HG03460 (cell line): ENCODE data around the gene HBB.
"Not testable (repeated sequence)": the region's sequence is repeated elsewhere in the genome, so short reads cannot be mapped to it uniquely, and the experiment has no call there.

ENCODE experiments used
- ATAC-seq: cut with Tn5 transposase; IDR thresholded peaks from one replicate; pipeline ENCODE4 v1.9.1; 2021; ENCODE audit not compliant: unreplicated experiment

The HBB gene

DNA sequence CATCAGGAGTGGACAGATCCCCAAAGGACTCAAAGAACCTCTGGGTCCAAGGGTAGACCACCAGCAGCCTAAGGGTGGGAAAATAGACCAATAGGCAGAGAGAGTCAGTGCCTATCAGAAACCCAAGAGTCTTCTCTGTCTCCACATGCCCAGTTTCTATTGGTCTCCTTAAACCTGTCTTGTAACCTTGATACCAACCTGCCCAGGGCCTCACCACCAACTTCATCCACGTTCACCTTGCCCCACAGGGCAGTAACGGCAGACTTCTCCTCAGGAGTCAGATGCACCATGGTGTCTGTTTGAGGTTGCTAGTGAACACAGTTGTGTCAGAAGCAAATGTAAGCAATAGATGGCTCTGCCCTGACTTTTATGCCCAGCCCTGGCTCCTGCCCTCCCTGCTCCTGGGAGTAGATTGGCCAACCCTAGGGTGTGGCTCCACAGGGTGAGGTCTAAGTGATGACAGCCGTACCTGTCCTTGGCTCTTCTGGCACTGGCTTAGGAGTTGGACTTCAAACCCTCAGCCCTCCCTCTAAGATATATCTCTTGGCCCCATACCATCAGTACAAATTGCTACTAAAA, at the start of gene HBB:
Gene HBB (minus strand): TSS at position 340 of the 579 bp plus-strand sequence. CDS start 50 bp downstream, at position 290.
- ATAC-seq: no peak

DNA sequence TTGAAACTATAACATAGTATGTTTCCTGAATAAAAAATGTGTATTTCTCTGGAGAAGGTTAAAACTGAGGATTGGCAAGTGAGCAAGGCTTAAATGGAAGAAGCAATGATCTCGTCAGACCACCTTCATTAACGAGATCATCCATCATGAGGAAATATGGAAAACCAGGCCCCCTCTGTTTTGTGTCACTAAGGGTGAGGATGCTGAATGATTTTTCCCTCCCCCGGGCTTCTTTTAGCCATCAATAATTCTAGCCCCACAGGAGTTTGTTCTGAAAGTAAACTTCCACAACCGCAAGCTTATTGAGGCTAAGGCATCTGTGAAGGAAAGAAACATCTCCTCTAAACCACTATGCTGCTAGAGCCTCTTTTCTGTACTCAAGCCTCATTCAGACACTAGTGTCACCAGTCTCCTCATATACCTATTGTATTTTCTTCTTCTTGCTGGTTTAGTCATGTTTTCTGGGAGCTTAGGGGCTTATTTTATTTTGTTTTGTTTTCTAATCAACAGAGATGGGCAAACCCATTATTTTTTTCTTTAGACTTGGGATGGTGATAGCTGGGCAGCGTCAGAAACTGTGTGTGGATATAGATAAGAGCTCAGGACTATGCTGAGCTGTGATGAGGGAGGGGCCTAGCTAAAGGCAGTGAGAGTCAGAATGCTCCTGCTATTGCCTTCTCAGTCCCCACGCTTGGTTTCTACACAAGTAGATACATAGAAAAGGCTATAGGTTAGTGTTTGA, 48.7 kb upstream of the HBB start:
- no peak for ATAC-seq

DNA sequence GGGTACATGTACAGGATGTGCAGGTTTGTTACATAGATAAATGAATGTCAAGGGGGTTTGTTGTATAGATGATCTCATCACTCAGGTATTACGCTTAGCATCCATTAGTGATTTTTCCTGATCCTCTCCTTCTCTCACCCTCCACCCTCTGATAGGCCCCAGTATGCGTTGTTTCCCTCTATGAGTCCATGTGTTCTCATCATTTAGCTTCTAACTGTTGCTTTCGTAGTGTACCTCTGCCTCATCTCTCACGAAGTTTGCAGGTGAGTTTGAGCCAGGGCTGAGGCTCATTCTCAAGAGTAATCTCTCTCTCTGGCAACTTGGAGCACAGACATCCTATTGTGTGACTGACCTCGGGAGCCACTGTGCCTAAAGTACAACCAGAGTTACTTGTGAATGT, 47.5 kb upstream of the HBB start:
- ATAC-seq: no peak

DNA sequence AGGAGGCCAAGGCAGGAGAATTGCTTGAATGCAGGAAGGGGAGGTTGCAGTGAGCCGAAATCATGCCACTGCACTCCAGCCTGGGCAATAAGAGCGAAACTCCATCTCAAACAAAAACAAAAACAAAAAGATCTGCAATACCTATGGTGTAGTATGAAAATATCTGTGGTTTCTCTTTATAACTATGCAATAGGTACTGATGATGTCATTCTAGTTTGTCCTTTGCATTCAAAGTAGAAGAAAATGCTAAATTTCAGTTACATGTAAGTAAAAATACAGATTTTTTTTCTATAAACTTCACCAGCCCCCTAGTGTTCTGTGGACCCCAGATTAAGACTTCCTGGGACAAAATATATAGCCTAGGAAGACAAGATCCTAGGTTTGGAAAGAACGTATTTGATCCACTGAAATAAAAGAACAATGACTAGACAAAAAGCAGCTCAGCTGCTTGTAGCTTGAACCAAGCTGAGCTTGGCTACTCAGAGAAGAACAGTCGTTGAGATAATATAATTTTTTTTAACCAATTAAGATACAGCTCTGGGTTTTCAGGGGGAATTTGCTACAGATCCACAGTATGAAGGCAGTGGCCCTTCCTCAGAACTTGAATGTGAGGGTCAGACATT, 45.6 kb upstream of the HBB start:
- no peak for ATAC-seq

DNA sequence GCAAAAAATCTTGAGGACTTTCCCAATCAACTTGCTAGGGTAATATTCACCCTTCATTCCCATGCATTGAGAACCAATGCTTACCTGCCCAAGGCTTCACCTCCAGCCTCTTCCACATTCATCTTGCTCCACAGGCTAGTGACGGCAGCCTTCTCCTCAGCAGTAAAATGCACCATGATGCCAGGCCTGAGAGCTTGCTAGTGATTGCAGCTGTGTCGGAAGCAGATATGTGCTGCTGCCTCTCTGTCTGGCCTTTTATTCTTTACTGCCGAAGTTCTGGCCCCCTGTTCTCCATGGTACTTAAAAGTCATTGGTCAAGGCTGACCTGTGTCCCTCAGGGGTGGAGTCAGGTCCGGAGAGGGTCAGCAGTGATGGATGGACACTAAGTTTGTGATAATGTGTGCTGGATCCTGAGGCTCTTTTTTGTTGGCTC, 42.9 kb upstream of the HBB start, which contains the start of gene HBE1:
Gene HBE1 (minus strand): TSS at position 231 of the 433 bp plus-strand sequence. CDS start 55 bp downstream, at position 176.
- ATAC-seq: no peak

DNA sequence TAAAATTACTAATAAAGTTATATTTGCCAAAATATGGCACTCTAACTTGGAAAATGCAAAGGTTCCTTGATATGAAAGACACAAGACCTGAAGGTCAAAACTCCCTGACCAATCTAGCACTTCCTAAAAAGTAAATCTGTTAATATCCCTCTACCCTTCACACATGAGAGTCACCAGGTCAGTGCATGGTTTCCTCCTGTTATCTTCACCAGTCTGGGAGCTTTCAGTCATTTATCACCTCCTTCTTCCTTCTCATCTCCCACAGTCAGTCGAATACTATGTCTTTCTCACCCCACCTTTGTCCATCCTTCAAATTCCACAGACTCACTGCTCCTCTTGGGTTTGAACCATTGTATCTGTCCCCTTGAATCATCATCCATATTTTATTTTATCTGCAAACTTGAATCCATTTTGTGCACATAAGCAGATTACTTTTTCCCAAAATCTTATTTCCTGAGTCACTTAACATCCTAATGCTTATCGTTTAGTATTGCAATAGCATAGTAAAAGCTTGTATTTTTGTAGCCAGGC, 40.2 kb upstream of the HBB start:
- ATAC-seq: no peak

DNA sequence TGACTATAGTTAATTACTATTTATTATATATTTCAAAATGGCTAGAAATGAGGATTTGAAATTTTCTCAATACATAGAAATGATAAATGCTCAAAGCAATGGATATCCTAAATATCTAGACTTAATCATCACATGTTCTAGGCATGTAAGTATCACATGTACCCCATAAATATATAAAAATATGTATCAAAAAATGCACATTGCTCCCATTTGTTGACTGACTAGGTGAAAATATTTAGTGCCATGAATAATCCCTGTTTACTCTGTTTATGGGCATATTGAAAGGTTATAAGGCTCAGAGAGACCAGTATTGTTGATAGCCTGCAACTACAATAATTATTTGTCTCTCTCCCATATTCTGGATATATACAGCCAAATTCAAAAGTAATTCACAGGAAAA, 39.7 kb upstream of the HBB start:
- ATAC-seq: no peak

DNA sequence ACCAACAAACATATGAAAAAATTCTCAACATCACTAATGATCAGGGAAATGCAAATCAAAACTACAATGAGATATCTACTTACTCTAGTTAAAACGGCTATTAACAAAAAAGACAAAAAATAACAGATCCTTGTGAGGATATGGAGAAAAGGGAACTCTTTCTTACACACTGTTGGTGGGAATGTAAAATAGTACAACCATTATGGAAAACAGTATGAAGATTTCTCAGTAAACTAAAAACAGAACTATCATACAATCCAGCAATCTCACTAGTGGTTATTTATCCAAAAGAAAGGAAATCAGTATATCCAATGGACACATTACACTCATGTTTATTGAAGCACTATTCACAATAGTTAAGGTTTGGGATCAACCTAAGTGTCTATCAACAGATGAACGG, 39.0 kb upstream of the HBB start:
- ATAC-seq: no peak

DNA sequence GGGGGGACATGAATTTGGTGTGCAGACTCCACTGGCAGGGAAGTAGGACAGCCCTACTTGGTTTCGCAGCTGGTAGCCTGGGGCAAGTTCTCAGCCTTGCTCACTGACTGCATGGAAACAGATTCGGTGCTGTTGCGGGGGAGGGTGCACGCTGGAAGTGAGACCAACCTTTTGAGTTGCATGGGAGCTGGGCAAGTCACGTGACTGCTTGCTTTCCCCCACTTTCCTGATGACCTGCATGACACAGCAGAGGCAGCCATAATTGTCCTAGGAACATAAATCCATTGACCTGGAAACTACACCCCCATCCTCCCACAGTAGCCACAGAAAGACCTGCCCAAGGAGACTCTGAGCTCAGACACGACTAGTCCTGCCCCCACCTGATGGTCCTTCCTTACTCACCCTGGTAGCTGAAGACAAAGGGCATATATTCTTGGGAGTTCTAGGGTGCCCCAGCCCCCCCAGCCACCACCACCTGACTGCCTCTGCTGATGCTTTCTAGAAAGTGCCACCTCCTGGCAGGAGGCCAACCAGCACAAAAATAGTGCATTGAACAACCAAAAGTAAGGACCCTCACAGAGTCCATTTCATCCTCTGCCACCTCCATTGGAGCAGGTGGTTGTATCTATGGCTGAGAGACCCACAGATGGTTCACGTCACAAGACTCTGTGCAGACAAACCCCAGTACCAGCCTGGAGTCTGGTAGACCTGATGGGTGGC, 31.8 kb upstream of the HBB start:
- ATAC-seq: no peak

DNA sequence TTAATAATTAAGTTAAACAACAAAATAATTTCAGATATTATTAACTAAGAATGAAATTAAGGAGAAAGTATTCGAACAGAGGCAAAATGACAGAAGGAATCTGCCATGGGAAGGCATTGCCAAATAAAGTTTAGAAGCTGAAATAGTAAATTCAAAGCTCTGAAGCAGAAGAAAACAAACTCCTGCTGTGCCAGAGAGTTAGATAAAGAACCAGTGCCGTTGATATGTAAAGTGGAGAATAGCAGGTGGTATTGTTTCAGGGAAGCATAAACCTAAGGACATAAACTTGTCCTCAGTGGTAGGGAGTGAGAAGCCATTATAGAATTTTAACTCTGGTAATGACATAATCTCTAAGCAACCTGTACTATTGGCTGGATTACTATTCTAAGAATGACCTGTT, 30.4 kb upstream of the HBB start:
- no peak for ATAC-seq

DNA sequence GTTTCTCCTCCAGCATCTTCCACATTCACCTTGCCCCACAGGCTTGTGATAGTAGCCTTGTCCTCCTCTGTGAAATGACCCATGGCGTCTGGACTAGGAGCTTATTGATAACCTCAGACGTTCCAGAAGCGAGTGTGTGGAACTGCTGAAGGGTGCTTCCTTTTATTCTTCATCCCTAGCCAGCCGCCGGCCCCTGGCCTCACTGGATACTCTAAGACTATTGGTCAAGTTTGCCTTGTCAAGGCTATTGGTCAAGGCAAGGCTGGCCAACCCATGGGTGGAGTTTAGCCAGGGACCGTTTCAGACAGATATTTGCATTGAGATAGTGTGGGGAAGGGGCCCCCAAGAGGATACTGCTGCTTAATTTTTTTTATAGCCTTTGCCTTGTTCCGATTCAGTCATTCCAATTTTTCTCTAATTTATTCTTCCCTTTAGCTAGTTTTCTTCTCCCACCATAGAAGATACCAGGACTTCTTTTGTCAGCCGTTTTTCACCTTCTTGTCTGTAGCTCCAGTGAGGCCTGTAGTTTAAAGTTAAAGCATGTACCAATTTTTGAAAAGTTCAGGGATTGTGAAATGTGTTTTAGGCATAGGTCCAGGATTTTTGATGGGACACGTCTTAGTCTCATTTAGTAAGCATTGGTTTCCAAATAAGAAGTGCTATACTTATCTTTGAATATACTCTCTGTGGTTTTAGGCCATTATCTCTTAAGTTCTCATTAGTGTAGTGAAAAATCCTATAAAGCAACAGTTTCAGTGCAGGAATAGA, 28.0 kb upstream of the HBB start, which contains the start of gene HBG2:
Gene HBG2 (minus strand): TSS at position 136 of the 768 bp plus-strand sequence. CDS start 53 bp downstream, at position 83.
- not testable (repeated sequence) for ATAC-seq

DNA sequence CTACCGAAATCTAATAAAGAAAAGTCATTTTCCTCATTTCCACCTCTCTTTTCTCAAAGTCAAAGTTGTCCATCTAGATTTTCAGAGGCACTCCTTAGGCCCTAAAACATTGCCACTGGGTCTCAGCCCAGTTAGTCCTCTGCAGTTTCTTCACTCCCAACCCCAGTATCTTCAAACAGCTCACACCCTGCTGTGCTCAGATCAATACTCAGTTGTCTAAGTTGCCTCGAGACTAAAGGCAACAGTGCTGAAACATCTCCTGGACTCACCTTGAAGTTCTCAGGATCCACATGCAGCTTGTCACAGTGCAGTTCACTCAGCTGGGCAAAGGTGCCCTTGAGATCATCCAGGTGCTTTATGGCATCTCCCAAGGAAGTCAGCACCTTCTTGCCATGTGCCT, 27.2 kb upstream of the HBB start:
- not testable (repeated sequence) for ATAC-seq

DNA sequence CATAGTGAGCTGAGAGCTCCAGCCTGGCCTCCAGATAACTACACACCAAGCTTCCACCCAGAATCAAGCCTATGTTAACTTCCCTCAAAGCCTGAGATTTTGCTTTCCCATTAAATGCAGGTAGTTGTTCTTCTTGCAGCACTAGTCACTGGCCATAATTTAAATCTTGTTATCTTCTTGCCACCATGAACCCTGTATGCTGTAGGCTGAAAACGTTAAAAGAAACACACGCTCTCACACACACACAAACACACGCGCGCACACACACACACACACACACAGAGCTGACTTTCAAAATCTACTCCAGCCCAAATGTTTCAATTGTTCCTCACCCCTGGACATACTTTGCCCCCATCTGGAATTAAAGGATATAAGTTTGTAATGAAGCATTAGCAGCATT, 26.6 kb upstream of the HBB start:
- not testable (repeated sequence) for ATAC-seq

DNA sequence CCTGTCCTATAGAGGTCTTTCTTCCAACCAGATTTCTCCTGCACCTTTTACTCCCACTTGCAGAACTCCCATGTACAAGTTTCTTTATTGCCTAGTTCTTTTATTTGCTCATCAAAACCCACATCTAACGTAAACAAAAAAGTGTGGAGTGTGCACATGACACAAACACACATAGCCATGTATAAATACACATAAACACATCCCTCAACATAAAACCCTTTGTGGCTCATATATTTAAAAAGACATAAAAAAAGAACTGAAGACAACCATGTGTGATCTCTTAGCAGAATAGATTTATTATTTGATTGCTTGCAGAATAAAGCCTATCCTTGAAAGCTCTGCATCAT, 26.0 kb upstream of the HBB start:
- no peak for ATAC-seq

DNA sequence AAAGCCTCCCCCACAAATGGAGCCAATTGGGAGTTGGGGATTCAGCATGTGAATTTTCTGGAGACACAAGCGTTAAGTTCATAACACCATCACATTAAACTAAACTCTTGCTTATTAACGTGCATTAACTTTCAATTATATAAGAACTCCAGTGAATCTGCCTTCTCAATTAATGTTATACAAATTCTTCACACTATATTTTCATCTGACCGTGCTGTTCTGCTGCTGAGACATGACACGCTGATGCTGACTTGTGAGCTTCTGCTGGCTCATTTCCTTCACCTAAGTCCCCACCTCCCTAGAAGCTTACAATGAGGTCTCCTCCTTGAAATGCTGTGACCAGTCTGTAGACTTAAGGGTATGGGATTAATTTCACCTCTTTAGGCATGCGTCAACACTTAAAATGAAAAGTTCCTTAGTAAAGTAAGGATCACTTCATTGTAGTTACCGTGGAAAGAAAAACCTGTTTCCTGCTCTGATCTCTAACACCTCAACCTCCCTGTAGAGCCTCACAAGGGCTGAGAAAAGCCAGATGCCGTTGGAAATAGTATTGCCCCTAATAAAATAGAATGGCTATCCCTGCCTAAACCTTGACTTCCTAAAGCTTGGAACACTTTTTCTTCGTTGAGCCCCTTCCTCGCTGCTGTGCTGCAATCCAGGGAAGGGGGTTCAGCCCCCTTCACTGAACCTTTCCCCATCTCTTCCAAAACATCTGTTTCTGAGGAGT, 25.5 kb upstream of the HBB start:
- no peak for ATAC-seq

DNA sequence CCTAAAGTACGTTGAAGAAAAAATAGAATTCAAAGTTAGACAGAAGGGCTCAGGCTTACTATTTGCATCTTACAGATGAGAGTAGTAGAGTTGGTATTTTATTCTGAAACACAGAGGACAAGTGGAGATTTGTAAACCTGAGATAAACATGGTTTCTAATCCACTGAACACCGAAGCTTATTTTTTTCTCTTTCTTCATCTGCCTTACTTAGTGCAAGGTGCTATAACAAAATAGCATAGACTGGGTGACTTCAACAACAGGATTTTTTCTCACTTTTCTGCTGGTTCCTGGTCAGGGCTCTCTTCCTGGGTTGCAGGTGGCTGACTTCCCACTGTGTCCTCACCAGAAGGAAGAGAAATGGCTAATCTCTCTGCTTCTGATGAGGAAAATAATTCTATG, 24.9 kb upstream of the HBB start:
- no peak for ATAC-seq

DNA sequence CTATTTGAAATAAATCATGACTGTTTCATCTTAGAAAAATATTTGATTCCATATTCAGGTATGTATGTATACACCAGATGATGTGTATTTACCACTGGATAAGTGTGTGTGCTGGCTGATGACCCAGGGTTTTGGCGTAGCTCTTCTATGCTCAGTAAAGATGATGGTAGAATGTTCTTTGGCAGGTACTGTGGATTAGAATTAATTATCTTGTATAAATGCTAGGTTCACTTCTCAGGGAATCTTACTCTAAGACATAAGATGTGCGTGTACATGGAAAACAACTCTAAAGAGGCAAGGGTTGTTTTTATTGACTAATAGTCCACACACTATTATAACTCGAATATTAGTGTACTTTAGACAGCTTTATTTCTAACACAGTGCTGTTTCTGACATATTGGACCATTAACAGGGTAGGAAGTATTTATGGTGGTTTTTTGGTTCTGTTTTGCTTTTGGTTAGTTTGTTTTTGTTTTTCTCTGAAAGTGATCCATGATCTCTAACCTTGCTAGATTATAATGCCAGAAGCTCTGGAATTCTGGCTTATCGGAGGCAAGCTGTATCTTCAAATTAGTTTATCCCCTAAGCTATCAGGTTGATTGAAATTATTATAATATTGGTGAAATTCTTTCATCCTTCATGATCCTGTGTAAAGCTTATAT, 23.8 kb upstream of the HBB start:
- ATAC-seq: no peak

DNA sequence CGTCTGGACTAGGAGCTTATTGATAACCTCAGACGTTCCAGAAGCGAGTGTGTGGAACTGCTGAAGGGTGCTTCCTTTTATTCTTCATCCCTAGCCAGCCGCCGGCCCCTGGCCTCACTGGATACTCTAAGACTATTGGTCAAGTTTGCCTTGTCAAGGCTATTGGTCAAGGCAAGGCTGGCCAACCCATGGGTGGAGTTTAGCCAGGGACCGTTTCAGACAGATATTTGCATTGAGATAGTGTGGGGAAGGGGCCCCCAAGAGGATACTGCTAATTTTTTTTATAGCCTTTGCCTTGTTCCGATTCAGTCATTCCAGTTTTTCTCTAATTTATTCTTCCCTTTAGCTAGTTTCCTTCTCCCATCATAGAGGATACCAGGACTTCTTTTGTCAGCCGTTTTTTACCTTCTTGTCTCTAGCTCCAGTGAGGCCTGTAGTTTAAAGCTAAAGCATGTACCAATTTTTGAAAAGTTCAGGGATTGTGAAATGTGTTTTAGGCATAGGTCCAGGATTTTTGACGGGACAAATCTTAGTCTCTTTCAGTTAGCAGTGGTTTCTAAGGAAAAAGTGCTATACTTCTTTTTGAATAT, 23.0 kb upstream of the HBB start, which contains the start of gene HBG1:
Gene HBG1 (minus strand): TSS at position 51 of the 590 bp plus-strand sequence. CDS start 53 bp downstream, outside the sequence.
- not testable (repeated sequence) for ATAC-seq

DNA sequence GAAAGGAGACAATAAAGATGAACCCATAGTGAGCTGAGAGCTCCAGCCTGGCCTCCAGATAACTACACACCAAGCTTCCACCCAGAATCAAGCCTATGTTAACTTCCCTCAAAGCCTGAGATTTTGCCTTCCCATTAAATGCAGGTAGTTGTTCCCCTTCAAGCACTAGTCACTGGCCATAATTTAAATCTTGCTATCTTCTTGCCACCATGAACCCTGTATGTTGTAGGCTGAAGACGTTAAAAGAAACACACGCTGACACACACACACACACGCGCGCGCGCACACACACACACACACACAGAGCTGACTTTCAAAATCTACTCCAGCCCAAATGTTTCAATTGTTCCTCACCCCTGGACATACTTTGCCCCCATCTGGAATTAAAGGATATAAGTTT, 21.6 kb upstream of the HBB start:
- ATAC-seq: not testable (repeated sequence)
